GM23338 (cell line): ENCODE measurements around the gene MYO1G. TPM values are rescaled to one million over a fixed set of nuclear protein-coding genes. Genes with fewer than 3 reads are reported as not detected.

Experiments
- ATAC-seq: fragments of 200-7000 bp; cut with Tn5 transposase; 3 replicates; pipeline ENCODE4 v1.9.1; 2020
- DNase-seq: peaks from one replicate; pipeline ENCODE4 v3.0.0-alpha.2; 2015; ENCODE audit warnings: low spot score
- H2AFZ ChIP-seq: fragments of 200-600 bp; sonication (generic); 2 replicates; pipeline ENCODE4 v1.8.0; 2016; ENCODE audit warnings: antibody characterized with exemption, mild to moderate bottlenecking, moderate library complexity
- H3F3A ChIP-seq: fragments of 200-600 bp; sonication (generic); replicated peaks from 2 replicates; pipeline ENCODE4 v1.8.0; 2017; ENCODE audit warnings: antibody characterized with exemption, mixed run types, low read depth
- H3K27ac ChIP-seq: fragments of 200-600 bp; sonication (generic); 2 replicates; pipeline ENCODE4 v1.6.1; 2016; ENCODE audit warnings: low read depth
- H3K27me3 ChIP-seq: fragments of 200-600 bp; sonication (generic); 2 replicates; pipeline ENCODE4 v1.8.0; 2016; ENCODE audit warnings: mild to moderate bottlenecking, mixed run types, moderate library complexity; ENCODE audit not compliant: insufficient read depth
- H3K36me3 ChIP-seq: fragments of 200-600 bp; sonication (generic); 2 replicates; pipeline ENCODE4 v1.8.0; 2016; ENCODE audit warnings: mild to moderate bottlenecking; ENCODE audit not compliant: insufficient read depth
- H3K4me1 ChIP-seq: fragments of 200-600 bp; sonication (generic); 2 replicates; pipeline ENCODE4 v1.8.0; 2016; ENCODE audit warnings: mild to moderate bottlenecking, moderate library complexity; ENCODE audit not compliant: insufficient read depth
- H3K4me2 ChIP-seq: fragments of 200-600 bp; sonication (generic); 2 replicates; pipeline ENCODE4 v1.7.1; 2017; ENCODE audit warnings: mixed run types
- H3K4me3 ChIP-seq: fragments of 200-600 bp; sonication (generic); 2 replicates; pipeline ENCODE4 v1.6.1; 2016; ENCODE audit warnings: mixed run types
- H3K79me2 ChIP-seq: fragments of 200-600 bp; sonication (generic); replicated peaks from 2 replicates; pipeline ENCODE4 v1.8.0; 2017; ENCODE audit warnings: mild to moderate bottlenecking; ENCODE audit not compliant: insufficient read depth
- H3K9me2 ChIP-seq: fragments of 200-600 bp; sonication (generic); 2 replicates; pipeline ENCODE4 v1.8.0; 2017; ENCODE audit not compliant: insufficient read depth
- H4K20me1 ChIP-seq: fragments of 200-600 bp; sonication (generic); replicated peaks from 2 replicates; pipeline ENCODE4 v1.8.0; 2017; ENCODE audit warnings: mild to moderate bottlenecking; ENCODE audit not compliant: insufficient read depth
- H3K27ac Mint-ChIP-seq: 2 replicates; pipeline ENCODE4 v1.8.0; 2020; ENCODE audit warnings: inconsistent platforms, mild to moderate bottlenecking, moderate library complexity, mixed read lengths
- H3K27me3 Mint-ChIP-seq: 3 replicates; pipeline ENCODE4 v1.8.0; 2022; ENCODE audit warnings: low read depth, mild to moderate bottlenecking, moderate library complexity, mixed read lengths, inconsistent platforms; ENCODE audit not compliant: insufficient read depth, poor library complexity
- H3K36me3 Mint-ChIP-seq: 3 replicates; pipeline ENCODE4 v1.8.0; 2021; ENCODE audit warnings: low read depth, mild to moderate bottlenecking, inconsistent platforms, moderate library complexity, mixed read lengths
- H3K4me1 Mint-ChIP-seq: 3 replicates; pipeline ENCODE4 v1.8.0; 2020; ENCODE audit warnings: mild to moderate bottlenecking, inconsistent platforms, mixed read lengths
- H3K4me3 Mint-ChIP-seq: 3 replicates; pipeline ENCODE4 v1.8.0; 2021; ENCODE audit warnings: moderate library complexity, mild to moderate bottlenecking, inconsistent platforms, mixed read lengths
- H3K9me3 Mint-ChIP-seq: 3 replicates; pipeline ENCODE4 v1.8.0; 2020; ENCODE audit warnings: moderate library complexity, mild to moderate bottlenecking, inconsistent platforms, mixed read lengths
- CREB1 ChIP-seq: fragments of 250-450 bp; sonication (Bioruptor Pico); IDR thresholded peaks from 2 replicates; pipeline ENCODE4 v1.5.0; 2020; ENCODE audit warnings: low read depth, mild to moderate bottlenecking, moderate library complexity
- CTCF ChIP-seq, 2 experiments: fragments of 200-600 bp in 1 of 2; sonication (generic) in 1 of 2; conservative IDR thresholded peaks; 2 replicates each; pipeline versions ENCODE4 v1.5.1 to v1.6.1; 2016 to 2017; ENCODE audit warnings: antibody characterized with exemption in 2 of 2, low read depth in 2 of 2, mild to moderate bottlenecking in 2 of 2, moderate library complexity in 1 of 2
- EZH2 ChIP-seq: fragments of 200-600 bp; sonication (generic); IDR thresholded peaks from one replicate; pipeline ENCODE4 v1.8.0; 2017; ENCODE audit warnings: antibody characterized with exemption, mild to moderate bottlenecking, low read depth; ENCODE audit not compliant: unreplicated experiment
- NANOG ChIP-seq: IDR thresholded peaks from 2 replicates; pipeline ENCODE4 v1.6.1; 2016; ENCODE audit warnings: antibody characterized with exemption, borderline replicate concordance
- REST ChIP-seq: IDR thresholded peaks from one replicate; pipeline ENCODE4 v1.6.1; 2018; ENCODE audit warnings: antibody characterized with exemption; ENCODE audit not compliant: unreplicated experiment
- ZNF114 ChIP-seq: fragments of 250-450 bp; sonication (Bioruptor Pico); IDR thresholded peaks from 2 replicates; pipeline ENCODE4 v1.5.0; 2020; ENCODE audit warnings: mild to moderate bottlenecking, moderate library complexity
- ZNF331 ChIP-seq: fragments of 250-450 bp; sonication (Bioruptor Pico); IDR thresholded peaks from 2 replicates; pipeline ENCODE4 v1.5.0; 2020; ENCODE audit warnings: low read depth, mild to moderate bottlenecking, moderate library complexity
- polyA plus RNA-seq: library from polyadenylated mRNA; unstranded; fragments of >200 nt; fragmentation: Nextera tagmentation; extraction: Ambion mirVana; gene quantifications from 2 replicates; pipeline ENCODE4 v1.2.1, GENCODE V29; 2016
- total RNA-seq: library from RNA; depleted of rRNA; stranded (reverse); fragments of >200 nt; shearing (Covaris generic); gene quantifications from 2 replicates; pipeline ENCODE4 v1.2.3, GENCODE V29; 2014
- TF ChIP-seq, protein P1 (sequence below): IDR thresholded peaks from 2 replicates; pipeline ENCODE4 v1.6.1; 2016; ENCODE audit warnings: antibody characterized with exemption

MYO1G gene
- total and polyA plus RNA-seq, 2 experiments from 2014 or later: 0.10 to 0.11 TPM

DNA sequence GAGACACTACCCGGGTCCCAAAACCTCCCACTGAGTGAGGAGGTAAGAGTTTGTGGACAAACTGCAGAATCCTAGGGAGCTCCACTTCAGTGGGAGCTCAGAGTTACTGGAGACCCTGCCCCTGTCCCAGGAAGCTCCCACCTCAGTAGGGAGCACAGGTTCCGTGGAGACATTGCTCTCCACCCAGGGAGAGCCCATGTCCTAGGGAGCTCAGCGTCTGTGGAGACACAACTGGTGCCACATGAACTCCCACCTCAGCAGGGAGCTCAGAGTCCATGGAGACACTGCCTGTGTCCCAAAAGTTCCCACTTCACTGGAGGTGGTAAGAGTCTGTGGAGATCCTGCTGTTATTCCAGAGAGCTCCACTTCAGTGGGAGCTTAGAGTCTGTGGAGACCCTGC is 6.3 kb downstream of the MYO1G start (continued):
- TF ChIP-seq REST (no peak), ZNF331 (CRISPR knock-in tag) (no peak), CTCF (conservative IDR thresholded peaks at IDR 0.05; ENCODE audit: low read depth in 2 of 2) (no peak), NANOG (no peak), CREB1 (CRISPR knock-in tag) (no peak), EZH2 (no peak)

- Histone ChIP-seq H3K9me2 (no peaks in the 10 kb centered on the region), H3K4me1 (no peaks in the 10 kb centered on the region), H3K4me2 (no peak overlapping the region), H3F3A (no peaks in the 10 kb centered on the region), H3K4me3 (no peak overlapping the region), H3K27me3 (no peaks in the 10 kb centered on the region), H3K79me2 (no peaks in the 10 kb centered on the region), H3K36me3 (no peaks in the 10 kb centered on the region), H3K27ac (no peak overlapping the region), H2AFZ (no peak overlapping the region), H4K20me1 (no peaks in the 10 kb centered on the region)
- Mint-ChIP-seq H3K4me3 (no peak overlapping the region), H3K36me3 (no peaks in the 10 kb centered on the region), H3K27me3 (peaks cover 8% of the 10 kb centered on the region), H3K4me1 (no peaks in the 10 kb centered on the region), H3K27ac (no peak overlapping the region), H3K9me3 (no peaks in the 10 kb centered on the region)
- DNase-seq: no peak
- TF ChIP-seq EZH2: no peak
- no peak for ATAC-seq
Measured at GRCh38 chr7:44971902-44972441, 6.8 kb downstream of the MYO1G start.

DNA sequence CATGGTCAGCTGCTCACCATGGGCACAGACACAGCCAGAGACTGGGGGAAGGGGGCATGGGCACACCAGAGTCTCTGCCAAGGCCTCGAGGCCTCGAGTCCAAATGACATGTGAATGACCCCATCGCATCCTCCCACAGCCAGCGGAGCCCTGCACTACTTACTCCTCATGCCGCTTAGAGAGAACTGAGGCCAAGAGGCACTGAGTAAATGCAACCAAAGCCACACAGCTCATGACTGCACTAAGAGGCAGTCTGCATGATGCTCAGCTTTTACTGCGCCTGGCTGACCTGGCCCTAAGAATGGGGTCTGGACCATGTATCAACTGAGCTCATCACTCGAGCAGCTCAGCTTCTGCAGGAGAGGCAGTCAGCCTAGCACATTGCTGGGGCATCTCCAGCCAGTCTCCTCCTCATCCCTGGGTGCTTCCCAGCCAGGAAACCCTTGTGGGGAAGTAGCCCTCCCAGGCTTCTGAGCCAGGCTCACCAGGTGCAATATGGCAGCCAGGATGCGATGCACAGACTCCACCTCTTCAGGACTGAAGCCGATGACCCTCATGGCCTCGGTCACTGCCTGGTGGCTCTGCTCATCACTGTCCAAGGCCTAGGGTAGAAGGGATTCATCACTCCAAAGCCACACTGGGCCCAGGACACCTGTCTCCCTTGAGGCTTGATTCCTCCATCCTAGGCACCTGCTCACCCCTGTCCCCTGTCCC is 7.5 kb downstream of the MYO1G start:
- Mint-ChIP-seq H3K27ac (no peak overlapping the region), H3K9me3 (no peaks in the 10 kb centered on the region), H3K36me3 (no peaks in the 10 kb centered on the region), H3K27me3 (peaks cover 8% of the 10 kb centered on the region), H3K4me1 (no peaks in the 10 kb centered on the region), H3K4me3 (no peak overlapping the region)
- Histone ChIP-seq H3K9me2 (no peaks in the 10 kb centered on the region), H3K4me1 (no peaks in the 10 kb centered on the region), H3K79me2 (no peaks in the 10 kb centered on the region), H3K36me3 (no peaks in the 10 kb centered on the region), H3K4me3 (no peak overlapping the region), H3K27me3 (no peaks in the 10 kb centered on the region), H4K20me1 (no peaks in the 10 kb centered on the region), H2AFZ (no peak overlapping the region), H3K4me2 (no peak overlapping the region), H3F3A (no peaks in the 10 kb centered on the region), H3K27ac (no peak overlapping the region)
- DNase-seq (no peak), ATAC-seq (no peak)
- TF ChIP-seq ZNF114 (CRISPR knock-in tag) (no peak), EZH2 (no peak)
- TF ChIP-seq, protein P1, sequence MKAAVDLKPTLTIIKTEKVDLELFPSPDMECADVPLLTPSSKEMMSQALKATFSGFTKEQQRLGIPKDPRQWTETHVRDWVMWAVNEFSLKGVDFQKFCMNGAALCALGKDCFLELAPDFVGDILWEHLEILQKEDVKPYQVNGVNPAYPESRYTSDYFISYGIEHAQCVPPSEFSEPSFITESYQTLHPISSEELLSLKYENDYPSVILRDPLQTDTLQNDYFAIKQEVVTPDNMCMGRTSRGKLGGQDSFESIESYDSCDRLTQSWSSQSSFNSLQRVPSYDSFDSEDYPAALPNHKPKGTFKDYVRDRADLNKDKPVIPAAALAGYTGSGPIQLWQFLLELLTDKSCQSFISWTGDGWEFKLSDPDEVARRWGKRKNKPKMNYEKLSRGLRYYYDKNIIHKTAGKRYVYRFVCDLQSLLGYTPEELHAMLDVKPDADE: no peak
